WTC11 (cell line): Measurements from ENCODE around the gene RPL12. TPM values are rescaled to one million over a fixed set of nuclear protein-coding genes. Genes with fewer than 3 reads are reported as not detected.

Experiments
- ATAC-seq: fragments of 200-7000 bp; cut with Tn5 transposase; 2 replicates; pipeline ENCODE4 v1.10.0; 2021; ENCODE audit warnings: mild to moderate bottlenecking, moderate library complexity
- CTCF ChIA-PET: fragments of 300-600 bp; sonication (Branson Sonifier 250); formaldehyde crosslinking; loops from one replicate; lab custom pipeline; 2021; ENCODE audit warnings: antibody characterized with exemption; lab: Charles Lee
- POLR2A ChIA-PET: fragments of 350-600 bp; sonication (Branson Sonifier 250); formaldehyde crosslinking; loops from one replicate; lab custom pipeline; 2021; ENCODE audit warnings: antibody characterized with exemption; lab: Charles Lee
- DNase-seq: peaks from one replicate; pipeline ENCODE4 v3.0.0; 2021; ENCODE audit warnings: low spot score
- H3K27ac Mint-ChIP-seq: 2 replicates; pipeline ENCODE4 v1.8.0; 2021; ENCODE audit warnings: mixed read lengths
- H3K27me3 Mint-ChIP-seq: 2 replicates; pipeline ENCODE4 v1.8.0; 2021; ENCODE audit warnings: low read depth, mild to moderate bottlenecking, moderate library complexity, mixed read lengths
- H3K36me3 Mint-ChIP-seq: 2 replicates; pipeline ENCODE4 v1.8.0; 2021; ENCODE audit warnings: mixed read lengths
- H3K4me1 Mint-ChIP-seq: 2 replicates; pipeline ENCODE4 v1.8.0; 2022; ENCODE audit warnings: mixed read lengths
- H3K4me3 Mint-ChIP-seq: 2 replicates; pipeline ENCODE4 v1.8.0; 2021; ENCODE audit warnings: mild to moderate bottlenecking, moderate library complexity, mixed read lengths
- H3K9me3 Mint-ChIP-seq: 2 replicates; pipeline ENCODE4 v1.8.0; 2021; ENCODE audit warnings: mixed read lengths
- AR ChIP-seq: fragments of 250-450 bp; sonication (Bioruptor Pico); IDR thresholded peaks from 2 replicates; pipeline ENCODE4 v1.9.0; 2021; ENCODE audit warnings: mild to moderate bottlenecking
- ERG ChIP-seq: fragments of 250-450 bp; sonication (Bioruptor Pico); IDR thresholded peaks from 2 replicates; pipeline ENCODE4 v1.8.0; 2021; ENCODE audit warnings: mild to moderate bottlenecking
- GRHL2 ChIP-seq: fragments of 250-450 bp; sonication (Bioruptor Pico); IDR thresholded peaks from 2 replicates; pipeline ENCODE4 v1.8.0; 2022; ENCODE audit warnings: mild to moderate bottlenecking, moderate library complexity; ENCODE audit not compliant: insufficient replicate concordance, severe bottlenecking
- HMGA2 ChIP-seq: fragments of 250-450 bp; sonication (Bioruptor Pico); IDR thresholded peaks from 2 replicates; pipeline ENCODE4 v1.4.0; 2021; ENCODE audit warnings: mild to moderate bottlenecking, moderate library complexity
- NFATC4 ChIP-seq: fragments of 250-450 bp; sonication (Bioruptor Pico); IDR thresholded peaks from 2 replicates; pipeline ENCODE4 v1.9.0; 2021; ENCODE audit warnings: mild to moderate bottlenecking
- NR2C2 ChIP-seq: sonication (generic); formaldehyde crosslinking; IDR thresholded peaks from 2 replicates; pipeline ENCODE4 v1.8.0; 2022; ENCODE audit warnings: mild to moderate bottlenecking, missing genetic modification reagents
- SMAD4 ChIP-seq: sonication (generic); formaldehyde crosslinking; IDR thresholded peaks from 2 replicates; pipeline ENCODE4 v1.8.0; 2022; ENCODE audit warnings: mild to moderate bottlenecking, missing genetic modification reagents
- SP1 ChIP-seq: sonication (generic); formaldehyde crosslinking; conservative IDR thresholded peaks from 2 replicates; pipeline ENCODE4 v1.8.1; 2022; ENCODE audit warnings: missing genetic modification reagents
- ZNF396 ChIP-seq: fragments of 250-450 bp; sonication (Bioruptor Pico); IDR thresholded peaks from 2 replicates; pipeline ENCODE4 v1.8.0; 2021; ENCODE audit warnings: mild to moderate bottlenecking, moderate library complexity, borderline replicate concordance
- ZNF416 ChIP-seq: fragments of 250-450 bp; sonication (Bioruptor Pico); IDR thresholded peaks from 2 replicates; pipeline ENCODE4 v1.9.0; 2021; ENCODE audit warnings: mild to moderate bottlenecking, inconsistent platforms
- ZNF423 ChIP-seq: fragments of 250-450 bp; sonication (Bioruptor Pico); IDR thresholded peaks from 2 replicates; pipeline ENCODE4 v2.1.2; 2022; ENCODE audit warnings: mild to moderate bottlenecking, moderate library complexity
- total RNA-seq: library from RNA; stranded (reverse); gene quantifications from 3 replicates; pipeline ENCODE4 v1.2.3, GENCODE V29; 2021
- TF ChIP-seq, protein P1 (sequence below): sonication (generic); formaldehyde crosslinking; IDR thresholded peaks from 2 replicates; pipeline ENCODE4 v1.8.1; 2023; ENCODE audit warnings: mild to moderate bottlenecking, moderate library complexity, missing genetic modification reagents
- TF ChIP-seq, protein P2 (sequence below): sonication (generic); formaldehyde crosslinking; IDR thresholded peaks from 2 replicates; pipeline ENCODE4 v1.8.0; 2022; ENCODE audit warnings: mild to moderate bottlenecking, missing genetic modification reagents
- TF ChIP-seq, protein P3 (sequence below): sonication (generic); formaldehyde crosslinking; IDR thresholded peaks from 2 replicates; pipeline ENCODE4 v1.8.0; 2022; ENCODE audit warnings: missing genetic modification reagents
- TF ChIP-seq, protein P4 (sequence below): sonication (generic); formaldehyde crosslinking; IDR thresholded peaks from 2 replicates; pipeline ENCODE4 v1.8.1; 2023; ENCODE audit warnings: mild to moderate bottlenecking, missing genetic modification reagents, moderate library complexity
- TF ChIP-seq, protein P5 (sequence below): sonication (generic); formaldehyde crosslinking; IDR thresholded peaks from 2 replicates; pipeline ENCODE4 v1.8.0; 2023; ENCODE audit warnings: mild to moderate bottlenecking, missing genetic modification reagents

RPL12 gene
- total RNA-seq, 1 experiment from 2014 or later, result 1,902 TPM

DNA sequence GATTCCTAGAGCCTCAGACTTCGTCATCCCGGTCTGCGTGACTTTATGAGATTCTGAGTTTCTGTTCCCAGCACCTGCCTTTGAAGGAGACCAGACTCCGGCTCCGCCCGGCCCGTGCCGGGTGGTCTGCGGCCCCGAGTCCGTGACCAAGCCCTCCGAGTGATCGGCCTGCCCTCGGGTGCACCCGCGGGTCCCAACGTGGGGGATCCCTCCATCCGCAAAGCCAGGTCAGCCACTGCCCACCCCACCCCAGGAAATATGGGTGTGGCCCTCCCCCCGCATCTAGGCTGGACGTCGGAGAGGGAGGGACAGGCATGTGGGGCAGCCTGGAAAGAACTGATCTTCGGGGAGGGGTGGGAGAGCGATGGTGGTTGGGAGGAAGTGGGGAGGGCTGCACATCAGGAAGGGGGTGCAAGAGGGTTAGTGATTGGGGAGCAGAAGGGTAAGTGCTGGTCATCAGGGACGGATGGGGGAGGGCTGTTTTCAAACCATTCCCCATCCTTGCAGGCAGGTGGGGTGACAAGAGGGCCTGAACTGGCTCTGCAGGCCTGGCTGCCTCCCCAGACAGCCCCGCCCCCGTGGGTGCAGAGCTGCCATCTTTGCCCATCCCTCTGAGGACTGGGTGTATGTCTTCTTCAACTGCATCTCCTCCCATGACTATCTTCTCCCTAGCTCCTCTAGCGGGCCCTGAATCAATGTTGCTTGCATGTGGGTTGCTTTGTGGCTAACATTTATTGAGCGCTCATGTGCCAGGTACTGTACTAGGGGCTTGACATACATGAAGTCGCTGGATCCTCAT lies 851 bp upstream of the RPL12 start:
- H3K4me1 Mint-ChIP-seq, result peaks cover 34% of the 10 kb centered on the region
- peaks cover 54% of the 10 kb centered on the region for H3K36me3 Mint-ChIP-seq
- TF ChIP-seq GRHL2 (CRISPR knock-in tag), result no peak
- TF ChIP-seq, protein P1, sequence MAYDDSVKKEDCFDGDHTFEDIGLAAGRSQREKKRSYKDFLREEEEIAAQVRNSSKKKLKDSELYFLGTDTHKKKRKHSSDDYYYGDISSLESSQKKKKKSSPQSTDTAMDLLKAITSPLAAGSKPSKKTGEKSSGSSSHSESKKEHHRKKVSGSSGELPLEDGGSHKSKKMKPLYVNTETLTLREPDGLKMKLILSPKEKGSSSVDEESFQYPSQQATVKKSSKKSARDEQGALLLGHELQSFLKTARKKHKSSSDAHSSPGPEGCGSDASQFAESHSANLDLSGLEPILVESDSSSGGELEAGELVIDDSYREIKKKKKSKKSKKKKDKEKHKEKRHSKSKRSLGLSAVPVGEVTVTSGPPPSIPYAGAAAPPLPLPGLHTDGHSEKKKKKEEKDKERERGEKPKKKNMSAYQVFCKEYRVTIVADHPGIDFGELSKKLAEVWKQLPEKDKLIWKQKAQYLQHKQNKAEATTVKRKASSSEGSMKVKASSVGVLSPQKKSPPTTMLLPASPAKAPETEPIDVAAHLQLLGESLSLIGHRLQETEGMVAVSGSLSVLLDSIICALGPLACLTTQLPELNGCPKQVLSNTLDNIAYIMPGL, result 0 out of 2 replicates have a peak, but pooled peaks have one; percentile 29
- TF ChIP-seq, protein P2, sequence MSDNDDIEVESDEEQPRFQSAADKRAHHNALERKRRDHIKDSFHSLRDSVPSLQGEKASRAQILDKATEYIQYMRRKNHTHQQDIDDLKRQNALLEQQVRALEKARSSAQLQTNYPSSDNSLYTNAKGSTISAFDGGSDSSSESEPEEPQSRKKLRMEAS (CRISPR knock-in tag), result peak; percentile 43; the same call in 1 of the 2 replicates
- TF ChIP-seq, protein P3, sequence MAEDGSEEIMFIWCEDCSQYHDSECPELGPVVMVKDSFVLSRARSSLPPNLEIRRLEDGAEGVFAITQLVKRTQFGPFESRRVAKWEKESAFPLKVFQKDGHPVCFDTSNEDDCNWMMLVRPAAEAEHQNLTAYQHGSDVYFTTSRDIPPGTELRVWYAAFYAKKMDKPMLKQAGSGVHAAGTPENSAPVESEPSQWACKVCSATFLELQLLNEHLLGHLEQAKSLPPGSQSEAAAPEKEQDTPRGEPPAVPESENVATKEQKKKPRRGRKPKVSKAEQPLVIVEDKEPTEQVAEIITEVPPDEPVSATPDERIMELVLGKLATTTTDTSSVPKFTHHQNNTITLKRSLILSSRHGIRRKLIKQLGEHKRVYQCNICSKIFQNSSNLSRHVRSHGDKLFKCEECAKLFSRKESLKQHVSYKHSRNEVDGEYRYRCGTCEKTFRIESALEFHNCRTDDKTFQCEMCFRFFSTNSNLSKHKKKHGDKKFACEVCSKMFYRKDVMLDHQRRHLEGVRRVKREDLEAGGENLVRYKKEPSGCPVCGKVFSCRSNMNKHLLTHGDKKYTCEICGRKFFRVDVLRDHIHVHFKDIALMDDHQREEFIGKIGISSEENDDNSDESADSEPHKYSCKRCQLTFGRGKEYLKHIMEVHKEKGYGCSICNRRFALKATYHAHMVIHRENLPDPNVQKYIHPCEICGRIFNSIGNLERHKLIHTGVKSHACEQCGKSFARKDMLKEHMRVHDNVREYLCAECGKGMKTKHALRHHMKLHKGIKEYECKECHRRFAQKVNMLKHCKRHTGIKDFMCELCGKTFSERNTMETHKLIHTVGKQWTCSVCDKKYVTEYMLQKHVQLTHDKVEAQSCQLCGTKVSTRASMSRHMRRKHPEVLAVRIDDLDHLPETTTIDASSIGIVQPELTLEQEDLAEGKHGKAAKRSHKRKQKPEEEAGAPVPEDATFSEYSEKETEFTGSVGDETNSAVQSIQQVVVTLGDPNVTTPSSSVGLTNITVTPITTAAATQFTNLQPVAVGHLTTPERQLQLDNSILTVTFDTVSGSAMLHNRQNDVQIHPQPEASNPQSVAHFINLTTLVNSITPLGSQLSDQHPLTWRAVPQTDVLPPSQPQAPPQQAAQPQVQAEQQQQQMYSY (CRISPR knock-in tag), result peak; percentile 9; the same call in 1 of the 2 replicates
- TF ChIP-seq, all 79 proteins: peak for 3
- Mint-ChIP-seq H3K27me3 (no peaks in the 10 kb centered on the region), H3K9me3 (no peaks in the 10 kb centered on the region), H3K27ac (peak overlapping the region; percentile 99), H3K4me3 (peak overlapping the region; percentile 97)
- CTCF ChIA-PET, result interaction anchor here (0.6 to 2.5 kb wide), 7 partner anchors 8 to 283 kb away, joined by 3 to 11 read pairs (median 3); partner anchors contain the start of genes TOR2A and ZNF79
- ATAC-seq, result peak; percentile 38
- POLR2A ChIA-PET, result interaction anchor here (0.9 to 1.4 kb wide), 4 partner anchors 28 to 418 kb away, joined by 3 to 9 read pairs (median 4); partner anchors contain the start of gene ZNF79
- DNase-seq, result peak; percentile 41

GRCh38 chr9:127451608-127451857 lies 327 bp upstream of the RPL12 start:
- H3K27ac Mint-ChIP-seq, result peak overlapping the region; percentile 99
- POLR2A ChIA-PET, result interaction anchor here (0.9 to 1.4 kb wide), 4 partner anchors 27 to 418 kb away, joined by 3 to 9 read pairs (median 4); partner anchors contain the start of gene ZNF79
- ATAC-seq (no peak), DNase-seq (no peak)
- H3K9me3 Mint-ChIP-seq, result no peaks in the 10 kb centered on the region
- peak overlapping the region; percentile 97 for H3K4me3 Mint-ChIP-seq
- CTCF ChIA-PET, result interaction anchor here (1.0 to 2.5 kb wide), 3 partner anchors 27 to 283 kb away, joined by 3 to 11 read pairs (median 4); partner anchors contain the start of genes TOR2A and ZNF79
- H3K27me3 Mint-ChIP-seq, result no peaks in the 10 kb centered on the region
- no peak for TF ChIP-seq SMAD4
- no peak for TF ChIP-seq ZNF423 (CRISPR knock-in tag)
- no peak for TF ChIP-seq HMGA2
- no peak for TF ChIP-seq ZNF396
- TF ChIP-seq NR2C2, result no peak
- TF ChIP-seq SP1, result no peak
- TF ChIP-seq, protein P4, sequence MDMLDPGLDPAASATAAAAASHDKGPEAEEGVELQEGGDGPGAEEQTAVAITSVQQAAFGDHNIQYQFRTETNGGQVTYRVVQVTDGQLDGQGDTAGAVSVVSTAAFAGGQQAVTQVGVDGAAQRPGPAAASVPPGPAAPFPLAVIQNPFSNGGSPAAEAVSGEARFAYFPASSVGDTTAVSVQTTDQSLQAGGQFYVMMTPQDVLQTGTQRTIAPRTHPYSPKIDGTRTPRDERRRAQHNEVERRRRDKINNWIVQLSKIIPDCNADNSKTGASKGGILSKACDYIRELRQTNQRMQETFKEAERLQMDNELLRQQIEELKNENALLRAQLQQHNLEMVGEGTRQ (CRISPR knock-in tag), result no peak
- peaks cover 34% of the 10 kb centered on the region for H3K4me1 Mint-ChIP-seq
- peaks cover 57% of the 10 kb centered on the region for H3K36me3 Mint-ChIP-seq

- Mint-ChIP-seq H3K27me3 (no peaks in the 10 kb centered on the region), H3K9me3 (no peaks in the 10 kb centered on the region), H3K4me1 (peaks cover 34% of the 10 kb centered on the region), H3K4me3 (peak overlapping the region; percentile 97), H3K27ac (peak overlapping the region; percentile 99), H3K36me3 (peaks cover 64% of the 10 kb centered on the region)
- no peak for DNase-seq
- ChIA-PET CTCF (no interaction called here), POLR2A (interaction anchor here (0.6 to 0.9 kb wide), 2 partner anchors 10 to 62 kb away, joined by 4 to 5 read pairs; no protein-coding TSS in a partner anchor)
- ATAC-seq, result no peak
- TF ChIP-seq NFATC4 (CRISPR knock-in tag) (peak; percentile 67; the same call in 1 of the 2 replicates), AR (CRISPR knock-in tag) (peak; percentile 67; the same call in 1 of the 2 replicates), ERG (CRISPR knock-in tag) (0 out of 2 replicates have a peak, but pooled peaks have one; percentile 5), ZNF416 (CRISPR knock-in tag) (peak; percentile 12; the same call in 1 of the 2 replicates), NR2C2 (no peak)
- TF ChIP-seq, protein P5, sequence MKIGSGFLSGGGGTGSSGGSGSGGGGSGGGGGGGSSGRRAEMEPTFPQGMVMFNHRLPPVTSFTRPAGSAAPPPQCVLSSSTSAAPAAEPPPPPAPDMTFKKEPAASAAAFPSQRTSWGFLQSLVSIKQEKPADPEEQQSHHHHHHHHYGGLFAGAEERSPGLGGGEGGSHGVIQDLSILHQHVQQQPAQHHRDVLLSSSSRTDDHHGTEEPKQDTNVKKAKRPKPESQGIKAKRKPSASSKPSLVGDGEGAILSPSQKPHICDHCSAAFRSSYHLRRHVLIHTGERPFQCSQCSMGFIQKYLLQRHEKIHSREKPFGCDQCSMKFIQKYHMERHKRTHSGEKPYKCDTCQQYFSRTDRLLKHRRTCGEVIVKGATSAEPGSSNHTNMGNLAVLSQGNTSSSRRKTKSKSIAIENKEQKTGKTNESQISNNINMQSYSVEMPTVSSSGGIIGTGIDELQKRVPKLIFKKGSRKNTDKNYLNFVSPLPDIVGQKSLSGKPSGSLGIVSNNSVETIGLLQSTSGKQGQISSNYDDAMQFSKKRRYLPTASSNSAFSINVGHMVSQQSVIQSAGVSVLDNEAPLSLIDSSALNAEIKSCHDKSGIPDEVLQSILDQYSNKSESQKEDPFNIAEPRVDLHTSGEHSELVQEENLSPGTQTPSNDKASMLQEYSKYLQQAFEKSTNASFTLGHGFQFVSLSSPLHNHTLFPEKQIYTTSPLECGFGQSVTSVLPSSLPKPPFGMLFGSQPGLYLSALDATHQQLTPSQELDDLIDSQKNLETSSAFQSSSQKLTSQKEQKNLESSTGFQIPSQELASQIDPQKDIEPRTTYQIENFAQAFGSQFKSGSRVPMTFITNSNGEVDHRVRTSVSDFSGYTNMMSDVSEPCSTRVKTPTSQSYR, result no peak
Measured at GRCh38 chr9:127450243-127450760, 904 bp downstream of the RPL12 start.
